Liver (tissue), 9 donors: ENCODE measurements around the gene ALDH5A1. TPM values are rescaled to one million over a fixed set of nuclear protein-coding genes. Genes with fewer than 3 reads are reported as not detected.
"Not testable (repeated sequence)": the region's sequence is repeated elsewhere in the genome, so short reads cannot be mapped to it uniquely, and the experiment has no call there.

Experiments used
- DNase-seq: peaks from one replicate; pipeline ENCODE4 v3.0.0-alpha.2; 2017; ENCODE audit warnings: low spot score
- H3K27ac ChIP-seq, 2 donors: one replicate each; pipeline ENCODE4 v1.7.0; 2013; ENCODE audit warnings: inconsistent platforms in 2 of 2, low read length in 2 of 2, control low read depth in 1 of 2, low read depth in 1 of 2, mild to moderate bottlenecking in 1 of 2
- H3K27me3 ChIP-seq, 4 donors: one replicate each; pipeline versions ENCODE4 v1.6.1 to v1.7.0; 2013; ENCODE audit warnings: low read length in 3 of 4, inconsistent platforms in 1 of 4, mild to moderate bottlenecking in 1 of 4, moderate library complexity in 1 of 4; ENCODE audit not compliant: control insufficient read depth in 4 of 4, insufficient read depth in 4 of 4
- H3K36me3 ChIP-seq, 4 donors: one replicate each; pipeline versions ENCODE4 v1.6.1 to v1.7.0; 2013; ENCODE audit warnings: low read length in 3 of 4, mild to moderate bottlenecking in 3 of 4, low read depth in 1 of 4, moderate library complexity in 1 of 4; ENCODE audit not compliant: control insufficient read depth in 4 of 4, insufficient read depth in 3 of 4
- H3K4me1 ChIP-seq, 4 donors: one replicate each; pipeline versions ENCODE4 v1.6.1 to v1.7.0; 2013; ENCODE audit warnings: low read length in 3 of 4, mild to moderate bottlenecking in 3 of 4, moderate library complexity in 1 of 4; ENCODE audit not compliant: control insufficient read depth in 4 of 4, insufficient read depth in 4 of 4
- H3K4me3 ChIP-seq, 3 donors: one replicate each; pipeline versions ENCODE4 v1.6.1 to v1.7.0; 2013; ENCODE audit warnings: low read length in 3 of 3, control low read depth in 1 of 3, low read depth in 1 of 3, mild to moderate bottlenecking in 1 of 3
- H3K9ac ChIP-seq, 2 donors: one replicate each; pipeline ENCODE4 v1.7.0; 2013; ENCODE audit warnings: low read length in 2 of 2, mild to moderate bottlenecking in 2 of 2, moderate library complexity in 2 of 2, control low read depth in 1 of 2, low read depth in 1 of 2
- H3K9me3 ChIP-seq, 4 donors: one replicate each; pipeline versions ENCODE4 v1.6.1 to v1.7.0; 2013; ENCODE audit warnings: low read length in 3 of 4; ENCODE audit not compliant: control insufficient read depth in 4 of 4
- ATF3 ChIP-seq: IDR thresholded peaks from 2 replicates; pipeline ENCODE4 v1.6.1; 2016; ENCODE audit warnings: antibody characterized with exemption
- CTCF ChIP-seq: fragments of 150-350 bp; IDR thresholded peaks from 2 replicates; pipeline ENCODE4 v1.5.1; 2017; ENCODE audit warnings: improper control_type of control experiment, low read depth, low read length; ENCODE audit not compliant: missing input control
- EGR1 ChIP-seq, 2 donors: IDR thresholded peaks; 2 replicates each; pipeline ENCODE4 v1.6.1; 2016 to 2018; ENCODE audit warnings: antibody characterized with exemption in 2 of 2, low read depth in 2 of 2
- FOXA1 ChIP-seq: IDR thresholded peaks from 2 replicates; pipeline ENCODE4 v1.6.1; 2016; ENCODE audit warnings: antibody characterized with exemption
- FOXA2 ChIP-seq: IDR thresholded peaks from 2 replicates; pipeline ENCODE4 v1.6.1; 2016; ENCODE audit warnings: antibody characterized with exemption
- GABPA ChIP-seq, 2 donors: IDR thresholded peaks in 1 of 2; conservative IDR thresholded peaks in 1 of 2; 2 replicates each; pipeline ENCODE4 v1.6.1; 2016; ENCODE audit warnings: antibody characterized with exemption in 2 of 2, mild to moderate bottlenecking in 1 of 2, moderate library complexity in 1 of 2
- HNF4G ChIP-seq: IDR thresholded peaks from 2 replicates; pipeline ENCODE4 v1.6.1; 2016; ENCODE audit warnings: antibody characterized with exemption
- MAX ChIP-seq: IDR thresholded peaks from 2 replicates; pipeline ENCODE4 v1.6.1; 2016; ENCODE audit warnings: antibody characterized with exemption
- NR2F2 ChIP-seq: IDR thresholded peaks from 2 replicates; pipeline ENCODE4 v1.6.1; 2016; ENCODE audit warnings: antibody characterized with exemption
- RAD21 ChIP-seq, 2 donors: IDR thresholded peaks; 2 replicates each; pipeline ENCODE4 v1.6.1; 2016; ENCODE audit warnings: antibody characterized with exemption in 2 of 2, mild to moderate bottlenecking in 2 of 2
- REST ChIP-seq: IDR thresholded peaks from 2 replicates; pipeline ENCODE4 v1.6.1; 2016; ENCODE audit warnings: antibody characterized with exemption, mild to moderate bottlenecking
- RXRA ChIP-seq, 2 donors: IDR thresholded peaks; 2 replicates each; pipeline ENCODE4 v1.6.1; 2017 to 2018; ENCODE audit warnings: antibody characterized with exemption in 2 of 2, mild to moderate bottlenecking in 1 of 2
- SP1 ChIP-seq: IDR thresholded peaks from 2 replicates; pipeline ENCODE4 v1.6.1; 2018; ENCODE audit warnings: antibody characterized with exemption, mild to moderate bottlenecking
- TAF1 ChIP-seq: conservative IDR thresholded peaks from 2 replicates; pipeline ENCODE4 v1.6.1; 2016; ENCODE audit warnings: antibody characterized with exemption, mild to moderate bottlenecking
- WGBS: extraction: QIAGEN DNeasy Blood & Tissue Kit; methylation state at CpG from one replicate; pipeline ENCODE4 v1.1.7; 2013; 5-methylcytosine and 5-hydroxymethylcytosine counted together
- polyA plus RNA-seq, 2 donors: library from polyadenylated mRNA; stranded (reverse) in 1 of 2; unstranded in 1 of 2; fragments of 200-250 nt in 1 of 2; fragments of >200 nt in 1 of 2; fragmentation: Nextera tagmentation in 1 of 2; extraction: Ambion mirVana in 1 of 2; gene quantifications; one replicate each; pipeline versions ENCODE4 v1.2.1 to v1.2.3, GENCODE V29; 2013 to 2015
- total RNA-seq, 2 donors: library from RNA; depleted of rRNA; stranded (reverse); fragments of >200 nt; gene quantifications; one replicate each; pipeline ENCODE4 v1.2.3, GENCODE V29; 2014
- donor health status: healthy.
- donor health status: healthy.
- donor health status: healthy.
- donor health status: healthy.
- donor health status: healthy.

ALDH5A1 gene
- total and polyA plus RNA-seq, 4 donors = 18.2 to 26.8 (median 19.6) TPM

GRCh38 chr6:24506814-24507520, 12.2 kb downstream of the ALDH5A1 start:
- TF ChIP-seq EGR1 (IDR thresholded peaks at IDR 0.05; ENCODE audit: low read depth in 2 of 2) (no peak), SP1 (no peak), TAF1 (no peak), RXRA (IDR thresholded peaks at IDR 0.05) (no peak), FOXA2 (no peak), ATF3 (no peak), MAX (no peak), CTCF (no peak), FOXA1 (no peak), REST (no peak), RAD21 (IDR thresholded peaks at IDR 0.05) (no peak), HNF4G (no peak), GABPA (IDR thresholded peaks at IDR 0.05 in 1 of 2, conservative IDR thresholded peaks at IDR 0.05 in 1 of 2) (no peak), NR2F2 (no peak)
- H3K9me3 ChIP-seq = no peaks in the 10 kb centered on the region
- DNase-seq = no peak
- H3K4me1 ChIP-seq = peaks cover 4 to 18% (median 15%) of the 10 kb centered on the region in 4 donors
- H3K9ac ChIP-seq = no peak overlapping the region
- no peak overlapping the region for H3K4me3 ChIP-seq
- no peak overlapping the region for H3K27ac ChIP-seq
- 98% methylated on average over 3 of the region's 3 CpGs for WGBS
- H3K36me3 ChIP-seq = peaks cover 3 to 20% (median 12%) of the 10 kb centered on the region in 4 donors
- H3K27me3 ChIP-seq = no peaks in the 10 kb centered on the region

GRCh38 chr6:24511976-24512375, 17.2 kb downstream of the ALDH5A1 start:
- H3K36me3 ChIP-seq = peaks cover 1 to 27% (median 20%) of the 10 kb centered on the region in 4 donors
- H3K9ac ChIP-seq, H3K27me3 ChIP-seq, DNase-seq, H3K9me3 ChIP-seq, H3K4me1 ChIP-seq, H3K27ac ChIP-seq, H3K4me3 ChIP-seq: not testable (repeated sequence)
- WGBS = 84% methylated on average over 6 of the region's 6 CpGs
